Measurements from ENCODE around the gene KCNK1.

Gene KCNK1

DNA sequence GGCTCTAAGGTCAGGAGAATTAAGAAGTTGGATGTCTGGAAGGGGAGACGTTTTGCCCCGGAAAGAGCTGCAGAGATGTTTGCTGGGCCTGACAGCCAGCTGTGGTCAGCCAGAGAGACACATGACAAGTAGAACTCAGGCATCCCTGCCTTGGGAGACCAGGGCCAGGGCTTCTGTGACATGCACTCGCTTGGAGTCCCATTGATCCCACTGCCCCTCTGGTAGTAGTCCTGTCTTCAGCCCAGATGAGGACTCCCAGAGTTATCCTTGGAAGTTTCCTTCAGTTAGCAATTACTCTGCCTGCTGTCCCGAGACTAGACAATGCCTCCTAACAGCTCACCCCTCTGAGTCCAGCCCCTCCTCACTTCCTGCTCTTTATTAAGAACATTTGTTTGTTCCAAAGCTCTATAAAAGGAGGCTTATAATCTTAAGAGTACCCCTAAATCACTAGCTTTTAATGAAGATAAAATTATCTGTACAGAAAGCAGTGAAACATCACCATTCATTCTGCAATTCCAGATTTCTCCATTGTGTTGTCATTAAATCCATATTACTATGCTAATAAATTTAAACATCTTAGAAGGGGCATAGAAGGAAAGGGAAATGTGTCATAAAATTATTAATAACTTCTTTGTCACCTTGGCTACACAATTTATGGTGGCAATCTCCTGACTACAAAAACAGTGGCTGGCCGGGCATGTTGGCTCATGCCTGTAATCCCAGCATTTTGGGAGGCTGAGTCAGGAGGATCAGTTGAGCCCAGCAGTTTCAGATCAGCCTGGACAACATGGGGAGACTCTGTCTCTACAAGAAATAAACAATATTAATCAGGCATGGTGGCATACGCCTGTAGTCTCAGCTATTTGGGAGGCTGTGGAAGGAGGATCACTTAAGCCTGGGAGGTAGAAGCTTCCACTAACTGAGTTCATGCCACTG is 94.2 kb downstream of the KCNK1 start:
- no peak for DNase-seq

- DNase-seq, result no peak
These were observed 96.1 kb downstream of the KCNK1 start for GRCh38 chr1:233710031-233710430.

GRCh38 chr1:233710507-233710906 is 96.6 kb downstream of the KCNK1 start:
- DNase-seq, result no peak

DNA sequence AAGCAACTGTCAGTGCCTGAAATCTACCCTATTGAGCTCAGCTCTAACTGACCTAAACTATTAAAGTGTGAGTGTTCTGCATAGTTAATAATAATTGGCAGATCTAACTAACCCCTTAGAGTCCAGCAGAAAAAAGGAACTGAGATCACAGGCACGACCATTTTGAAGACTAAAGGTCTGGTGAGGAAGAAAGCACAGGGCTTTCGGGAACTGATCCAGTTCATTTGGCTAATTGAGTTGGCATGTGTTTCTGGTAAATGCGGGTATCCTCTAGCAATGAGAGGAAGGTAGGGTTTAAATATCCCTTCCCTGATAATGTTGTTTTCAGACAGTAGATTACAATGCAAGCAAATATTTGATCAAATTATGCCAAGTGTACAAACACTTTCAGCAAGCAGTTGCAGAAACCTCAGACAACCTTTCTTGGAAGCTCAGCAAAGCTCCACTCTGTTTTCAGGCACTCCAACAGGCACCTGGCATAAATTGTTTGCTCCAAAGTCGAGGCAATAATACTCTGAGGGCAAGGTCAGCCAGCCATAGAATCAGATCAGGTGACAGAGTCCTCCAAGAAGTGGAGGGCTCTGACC is 100.8 kb downstream of the KCNK1 start:
- DNase-seq, result peak; percentile 71

DNA sequence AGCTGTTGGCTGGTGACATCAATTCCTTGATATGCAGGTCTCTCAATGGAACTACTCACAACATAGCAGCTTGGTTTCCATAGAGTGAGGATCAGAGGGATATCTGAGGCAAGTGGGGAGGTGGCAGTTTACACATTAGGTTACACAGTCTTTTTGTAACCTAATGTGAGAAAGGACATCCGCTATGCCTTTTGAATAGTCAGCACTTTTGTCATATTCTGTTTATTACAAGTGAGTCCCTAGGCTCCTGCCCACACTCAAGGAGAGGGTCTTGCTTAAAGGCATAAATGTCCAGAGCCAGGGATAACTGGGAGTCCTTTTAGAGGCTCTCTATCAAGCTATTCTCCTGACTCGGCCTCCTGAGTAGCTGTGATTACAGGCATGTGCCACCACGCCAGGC is 104.2 kb downstream of the KCNK1 start:
- no peak for DNase-seq

GRCh38 chr1:233719655-233720341 is 105.9 kb downstream of the KCNK1 start:
- DNase-seq, result no peak

GRCh38 chr1:233721004-233721595 is 107.2 kb downstream of the KCNK1 start:
- no peak for DNase-seq

All from NCI-H748 treated with DMSO at 0.1 percent for 48 hours (cell line).